ENCODE data around the gene OR56B1.
"Not testable (repeated sequence)": the region's sequence is repeated elsewhere in the genome, so short reads cannot be mapped to it uniquely, and the experiment has no call there.

Gene OR56B1, protein sequence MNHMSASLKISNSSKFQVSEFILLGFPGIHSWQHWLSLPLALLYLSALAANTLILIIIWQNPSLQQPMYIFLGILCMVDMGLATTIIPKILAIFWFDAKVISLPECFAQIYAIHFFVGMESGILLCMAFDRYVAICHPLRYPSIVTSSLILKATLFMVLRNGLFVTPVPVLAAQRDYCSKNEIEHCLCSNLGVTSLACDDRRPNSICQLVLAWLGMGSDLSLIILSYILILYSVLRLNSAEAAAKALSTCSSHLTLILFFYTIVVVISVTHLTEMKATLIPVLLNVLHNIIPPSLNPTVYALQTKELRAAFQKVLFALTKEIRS

DNA sequence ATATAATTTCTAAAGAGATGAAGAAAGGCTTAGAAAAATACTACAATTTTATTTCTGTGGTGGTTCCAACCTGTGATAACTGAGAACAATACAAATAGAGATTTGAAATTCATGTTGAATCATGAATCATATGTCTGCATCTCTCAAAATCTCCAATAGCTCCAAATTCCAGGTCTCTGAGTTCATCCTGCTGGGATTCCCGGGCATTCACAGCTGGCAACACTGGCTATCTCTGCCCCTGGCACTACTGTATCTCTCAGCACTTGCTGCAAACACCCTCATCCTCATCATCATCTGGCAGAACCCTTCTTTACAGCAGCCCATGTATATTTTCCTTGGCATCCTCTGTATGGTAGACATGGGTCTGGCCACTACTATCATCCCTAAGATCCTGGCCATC is at the start of gene OR56B1:
Gene OR56B1 (plus strand): TSS at position 53 of the 400 bp plus-strand sequence. CDS start 69 bp downstream, at position 122.
- Histone ChIP-seq H3K4me1 (ENCODE audit: control insufficient read depth, insufficient read depth, low read length) (peaks cover 12% of the 10 kb centered on the region), H3K9me3 (ENCODE audit: control insufficient read depth, low read length) (peaks cover 1% of the 10 kb centered on the region), H3K27me3 (replicated peaks; ENCODE audit: control insufficient read depth, insufficient read depth, low read length) (no peaks in the 10 kb centered on the region), H3K4me3 (ENCODE audit: low read length) (no peak within 1 kb of the TSS), H3K9ac (ENCODE audit: low read length) (no peak within 1 kb of the TSS), H3K36me3 (ENCODE audit: control insufficient read depth, insufficient read depth, low read length, severe bottlenecking) (no peaks in the 10 kb centered on the region)
- DNase-seq (ENCODE audit: low read depth) = no peak

DNA sequence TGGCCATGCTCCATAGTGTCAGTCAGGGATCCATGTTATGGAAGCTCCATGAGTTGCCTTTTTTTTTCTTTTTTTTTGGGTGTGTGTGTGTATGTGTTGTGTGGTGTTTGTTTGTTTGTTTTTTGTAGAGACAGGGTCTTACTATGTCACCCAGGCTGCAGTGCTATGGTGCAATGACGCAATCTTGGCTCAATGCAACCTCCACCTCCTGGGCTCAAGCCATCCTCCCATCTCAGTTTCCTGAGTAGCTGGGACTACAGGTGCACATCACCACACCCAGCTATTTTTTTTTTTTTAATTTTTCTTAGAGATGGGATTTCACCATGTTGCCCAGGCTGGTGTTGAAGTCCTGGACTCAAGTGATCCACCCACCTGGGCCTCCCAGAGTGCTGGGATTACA is 47.8 kb upstream of the OR56B1 start:
- no peak overlapping the region for H3K9ac ChIP-seq (ENCODE audit: low read length)
- H3K27me3 ChIP-seq (replicated peaks; ENCODE audit: control insufficient read depth, insufficient read depth, low read length) = no peaks in the 10 kb centered on the region
- H3K4me3 ChIP-seq (ENCODE audit: low read length) = no peak overlapping the region
- H3K9me3 ChIP-seq (ENCODE audit: control insufficient read depth, low read length) = no peaks in the 10 kb centered on the region
- H3K4me1 ChIP-seq (ENCODE audit: control insufficient read depth, insufficient read depth, low read length) = peaks cover 22% of the 10 kb centered on the region
- no peaks in the 10 kb centered on the region for H3K36me3 ChIP-seq (ENCODE audit: control insufficient read depth, insufficient read depth, low read length, severe bottlenecking)
- DNase-seq (ENCODE audit: low read depth) = no peak

DNA sequence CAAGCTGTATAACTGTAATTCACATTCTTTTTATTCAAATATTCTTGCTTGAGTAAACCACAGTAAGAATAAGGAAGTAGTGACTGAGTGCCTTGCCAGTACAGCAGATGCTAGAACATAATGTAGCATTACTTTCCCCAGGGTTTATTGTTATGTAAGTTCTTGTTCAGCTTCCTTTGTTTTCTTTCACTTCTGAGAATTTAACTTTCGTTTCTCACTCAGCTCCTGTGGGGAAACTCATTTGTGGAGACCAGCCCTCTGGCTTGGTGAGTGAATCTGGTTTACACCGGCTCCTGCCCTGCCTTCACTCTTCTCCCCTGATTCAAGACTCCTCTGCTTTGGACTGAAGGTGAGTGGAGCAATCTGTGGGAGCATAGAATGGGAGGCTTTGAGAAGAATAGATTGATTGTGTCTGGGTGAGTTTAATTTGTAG is 46.7 kb upstream of the OR56B1 start, which contains the start of gene TRIM22:
Gene TRIM22 (plus strand): TSS at position 240 of the 433 bp plus-strand sequence. CDS start 6,443 bp downstream, outside the sequence.
- H3K4me1 ChIP-seq (ENCODE audit: control insufficient read depth, insufficient read depth, low read length) = peaks cover 17% of the 10 kb centered on the region
- H3K9me3 ChIP-seq (ENCODE audit: control insufficient read depth, low read length) = no peaks in the 10 kb centered on the region
- H3K9ac ChIP-seq (ENCODE audit: low read length) = peak within 1 kb of the TSS; percentile 93
- H3K27me3 ChIP-seq (replicated peaks; ENCODE audit: control insufficient read depth, insufficient read depth, low read length) = no peaks in the 10 kb centered on the region
- H3K36me3 ChIP-seq (ENCODE audit: control insufficient read depth, insufficient read depth, low read length, severe bottlenecking) = peaks cover 9% of the 10 kb centered on the region
- peak within 1 kb of the TSS; percentile 89 for H3K4me3 ChIP-seq (ENCODE audit: low read length)
- peak; percentile 75 for DNase-seq (ENCODE audit: low read depth)

DNA sequence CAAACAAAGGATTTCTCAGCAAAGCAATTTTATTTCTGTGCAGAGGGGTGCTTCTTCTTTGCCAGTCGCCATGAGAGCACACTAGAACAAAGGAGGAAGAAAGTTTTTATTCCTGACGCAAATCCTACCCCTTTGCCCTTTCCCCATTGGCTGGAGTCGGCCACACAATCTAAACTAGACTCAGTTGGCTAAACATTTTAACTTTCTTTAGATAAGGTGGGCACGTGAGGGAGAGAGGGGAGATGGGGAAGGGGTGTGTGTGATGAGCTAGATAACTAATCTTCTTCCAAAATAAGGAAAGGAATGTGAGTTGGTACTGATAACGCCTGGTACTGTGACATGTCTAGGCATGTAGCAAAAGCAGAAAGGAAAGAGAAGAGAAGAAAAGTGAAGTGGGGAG is 46.0 kb upstream of the OR56B1 start:
- Histone ChIP-seq H3K9ac (ENCODE audit: low read length) (peak overlapping the region; percentile 93), H3K27me3 (replicated peaks; ENCODE audit: control insufficient read depth, insufficient read depth, low read length) (no peaks in the 10 kb centered on the region), H3K4me1 (ENCODE audit: control insufficient read depth, insufficient read depth, low read length) (peaks cover 15% of the 10 kb centered on the region), H3K36me3 (ENCODE audit: control insufficient read depth, insufficient read depth, low read length, severe bottlenecking) (peaks cover 9% of the 10 kb centered on the region), H3K9me3 (ENCODE audit: control insufficient read depth, low read length) (no peaks in the 10 kb centered on the region), H3K4me3 (ENCODE audit: low read length) (peak overlapping the region; percentile 89)
- DNase-seq (ENCODE audit: low read depth) = peak; percentile 34

DNA sequence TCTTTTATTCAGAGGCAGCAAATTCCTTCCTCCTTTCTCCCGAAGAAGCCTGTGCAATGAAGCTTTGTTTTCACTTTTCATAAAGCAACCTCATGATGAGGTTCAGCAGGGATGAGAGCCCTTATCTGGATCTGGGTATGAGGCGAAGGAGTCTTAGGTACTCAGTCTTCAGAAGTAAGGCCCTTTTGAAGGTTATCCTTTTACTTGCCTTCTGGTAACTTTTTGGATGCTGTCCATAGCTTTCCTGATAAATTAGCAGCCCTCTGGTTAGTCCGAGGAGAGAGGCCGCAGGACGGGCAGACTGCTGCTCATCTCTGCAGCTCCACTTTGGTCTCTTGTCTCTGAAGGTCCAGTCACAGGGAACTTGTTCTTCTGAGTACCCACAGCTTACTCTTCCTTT is 45.5 kb upstream of the OR56B1 start:
- Histone ChIP-seq H3K27me3 (replicated peaks; ENCODE audit: control insufficient read depth, insufficient read depth, low read length) (no peaks in the 10 kb centered on the region), H3K4me1 (ENCODE audit: control insufficient read depth, insufficient read depth, low read length) (peaks cover 13% of the 10 kb centered on the region), H3K4me3 (ENCODE audit: low read length) (peak overlapping the region; percentile 89), H3K36me3 (ENCODE audit: control insufficient read depth, insufficient read depth, low read length, severe bottlenecking) (peaks cover 9% of the 10 kb centered on the region), H3K9ac (ENCODE audit: low read length) (peak overlapping the region; percentile 93), H3K9me3 (ENCODE audit: control insufficient read depth, low read length) (no peaks in the 10 kb centered on the region)
- DNase-seq (ENCODE audit: low read depth) = peak; percentile 37

DNA sequence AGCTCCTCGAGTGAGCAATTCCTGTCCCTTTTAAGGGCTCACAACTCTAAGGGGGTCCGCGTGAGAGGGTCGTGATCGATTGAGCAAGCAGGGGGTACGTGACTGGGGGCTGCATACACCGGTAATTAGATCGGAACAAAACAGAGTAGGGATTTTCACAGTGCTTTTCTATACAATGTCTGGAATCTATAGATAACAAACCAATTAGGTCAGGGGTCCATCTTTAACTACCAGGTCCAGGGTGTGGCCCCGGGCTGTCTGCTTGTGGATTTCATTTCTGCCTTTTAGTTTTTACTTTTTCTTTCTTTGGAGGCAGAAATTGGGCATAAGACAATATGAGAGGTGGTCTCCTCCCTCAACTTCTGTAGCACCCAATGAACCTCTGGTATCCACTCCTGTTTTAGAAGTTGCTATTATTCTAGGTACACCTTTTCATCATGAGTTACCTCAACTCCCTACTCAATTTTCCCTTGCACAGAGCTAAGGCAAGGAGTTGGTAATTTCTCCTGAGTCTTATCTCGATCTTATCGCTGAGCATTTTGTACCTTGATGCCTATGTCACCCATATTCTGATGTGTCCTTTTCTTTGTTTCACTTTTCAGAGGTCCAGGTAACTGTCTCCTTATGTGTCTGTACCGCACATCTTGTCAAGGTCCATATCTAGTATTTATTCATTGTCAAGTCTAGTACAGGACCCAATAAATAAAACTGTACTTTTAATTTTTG is 44.8 kb upstream of the OR56B1 start:
- Histone ChIP-seq H3K9ac (ENCODE audit: low read length) (peak overlapping the region; percentile 93), H3K36me3 (ENCODE audit: control insufficient read depth, insufficient read depth, low read length, severe bottlenecking) (peaks cover 15% of the 10 kb centered on the region), H3K4me3 (ENCODE audit: low read length) (peak overlapping the region; percentile 89), H3K4me1 (ENCODE audit: control insufficient read depth, insufficient read depth, low read length) (peaks cover 18% of the 10 kb centered on the region)
- not testable (repeated sequence) for DNase-seq (ENCODE audit: low read depth); H3K27me3 ChIP-seq (replicated peaks; ENCODE audit: control insufficient read depth, insufficient read depth, low read length); H3K9me3 ChIP-seq (ENCODE audit: control insufficient read depth, low read length)

DNA sequence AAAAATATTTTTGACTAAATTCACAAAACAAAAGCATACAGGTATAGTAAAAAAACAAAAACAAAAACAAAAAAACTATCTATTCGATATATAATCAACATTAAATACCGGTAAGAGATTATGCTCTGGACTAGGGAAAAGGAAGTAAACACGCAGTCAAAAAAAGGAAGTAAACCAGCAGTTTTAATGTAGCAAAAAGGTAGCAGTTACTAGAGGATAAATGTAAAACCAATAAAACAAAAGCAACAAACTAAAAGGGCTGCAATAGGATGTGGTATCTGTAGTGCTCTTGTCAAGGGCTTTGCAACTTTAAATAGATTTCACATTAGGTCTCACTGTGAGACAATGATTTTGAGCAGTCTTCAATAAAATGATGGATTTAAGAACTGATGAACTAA is 44.3 kb upstream of the OR56B1 start:
- H3K9ac ChIP-seq (ENCODE audit: low read length) = peak overlapping the region; percentile 34
- no peaks in the 10 kb centered on the region for H3K27me3 ChIP-seq (replicated peaks; ENCODE audit: control insufficient read depth, insufficient read depth, low read length)
- H3K36me3 ChIP-seq (ENCODE audit: control insufficient read depth, insufficient read depth, low read length, severe bottlenecking) = peaks cover 20% of the 10 kb centered on the region
- H3K9me3 ChIP-seq (ENCODE audit: control insufficient read depth, low read length) = no peaks in the 10 kb centered on the region
- H3K4me1 ChIP-seq (ENCODE audit: control insufficient read depth, insufficient read depth, low read length) = peaks cover 18% of the 10 kb centered on the region
- DNase-seq (ENCODE audit: low read depth) = no peak
- peak overlapping the region; percentile 89 for H3K4me3 ChIP-seq (ENCODE audit: low read length)

DNA sequence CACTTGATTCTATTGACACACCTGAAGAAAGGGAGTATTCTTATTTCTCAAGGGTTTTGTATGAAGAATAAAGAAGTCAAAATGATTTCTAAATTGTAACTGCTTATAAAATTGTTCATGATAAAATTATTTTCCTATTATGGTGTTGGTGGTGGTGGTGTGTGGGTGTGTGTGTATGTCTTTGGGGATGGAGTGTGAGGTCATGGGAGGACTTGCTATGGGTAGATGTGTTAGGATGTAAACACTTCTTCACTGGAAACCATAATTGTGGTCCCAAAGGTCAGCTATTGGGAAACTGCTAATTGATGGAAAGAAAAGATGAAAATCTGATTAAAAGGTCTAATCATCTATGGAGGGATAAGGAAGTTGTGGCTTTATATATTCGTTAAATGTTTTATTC is 41.6 kb upstream of the OR56B1 start:
- Histone ChIP-seq H3K27me3 (replicated peaks; ENCODE audit: control insufficient read depth, insufficient read depth, low read length) (no peaks in the 10 kb centered on the region), H3K4me3 (ENCODE audit: low read length) (no peak overlapping the region), H3K9me3 (ENCODE audit: control insufficient read depth, low read length) (no peaks in the 10 kb centered on the region), H3K36me3 (ENCODE audit: control insufficient read depth, insufficient read depth, low read length, severe bottlenecking) (peaks cover 40% of the 10 kb centered on the region), H3K9ac (ENCODE audit: low read length) (no peak overlapping the region), H3K4me1 (ENCODE audit: control insufficient read depth, insufficient read depth, low read length) (peaks cover 11% of the 10 kb centered on the region)
- no peak for DNase-seq (ENCODE audit: low read depth)

DNA sequence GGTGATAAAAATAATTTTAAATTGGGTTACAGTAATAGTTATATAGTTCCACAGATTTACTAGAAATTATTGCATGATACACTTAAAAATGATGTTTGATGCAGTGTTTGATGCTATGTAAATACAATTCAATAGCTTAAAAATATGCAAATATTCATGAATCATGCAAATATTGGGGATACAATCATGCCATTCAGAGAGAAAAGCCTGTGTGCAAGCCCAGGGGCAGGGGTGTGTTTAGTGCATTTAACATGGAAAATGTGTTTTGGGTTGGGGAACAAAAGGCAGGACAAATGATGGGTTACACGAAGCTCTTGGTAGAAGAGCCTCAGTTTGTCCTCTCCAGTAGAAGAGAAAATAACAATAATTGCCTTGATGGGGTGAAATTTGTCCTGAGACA is 40.7 kb upstream of the OR56B1 start:
- no peak for DNase-seq (ENCODE audit: low read depth)
- H3K27me3 ChIP-seq (replicated peaks; ENCODE audit: control insufficient read depth, insufficient read depth, low read length) = no peaks in the 10 kb centered on the region
- H3K36me3 ChIP-seq (ENCODE audit: control insufficient read depth, insufficient read depth, low read length, severe bottlenecking) = peaks cover 48% of the 10 kb centered on the region
- H3K4me3 ChIP-seq (ENCODE audit: low read length) = no peak overlapping the region
- H3K9me3 ChIP-seq (ENCODE audit: control insufficient read depth, low read length) = no peaks in the 10 kb centered on the region
- H3K9ac ChIP-seq (ENCODE audit: low read length) = no peak overlapping the region
- H3K4me1 ChIP-seq (ENCODE audit: control insufficient read depth, insufficient read depth, low read length) = peaks cover 11% of the 10 kb centered on the region

DNA sequence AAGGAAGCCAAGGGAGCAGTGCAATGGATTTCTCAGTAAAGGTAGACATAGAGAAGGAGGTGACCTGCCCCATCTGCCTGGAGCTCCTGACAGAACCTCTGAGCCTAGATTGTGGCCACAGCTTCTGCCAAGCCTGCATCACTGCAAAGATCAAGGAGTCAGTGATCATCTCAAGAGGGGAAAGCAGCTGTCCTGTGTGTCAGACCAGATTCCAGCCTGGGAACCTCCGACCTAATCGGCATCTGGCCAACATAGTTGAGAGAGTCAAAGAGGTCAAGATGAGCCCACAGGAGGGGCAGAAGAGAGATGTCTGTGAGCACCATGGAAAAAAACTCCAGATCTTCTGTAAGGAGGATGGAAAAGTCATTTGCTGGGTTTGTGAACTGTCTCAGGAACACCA is 40.0 kb upstream of the OR56B1 start:
- no peaks in the 10 kb centered on the region for H3K27me3 ChIP-seq (replicated peaks; ENCODE audit: control insufficient read depth, insufficient read depth, low read length)
- no peak for DNase-seq (ENCODE audit: low read depth)
- H3K36me3 ChIP-seq (ENCODE audit: control insufficient read depth, insufficient read depth, low read length, severe bottlenecking) = peaks cover 53% of the 10 kb centered on the region

DNA sequence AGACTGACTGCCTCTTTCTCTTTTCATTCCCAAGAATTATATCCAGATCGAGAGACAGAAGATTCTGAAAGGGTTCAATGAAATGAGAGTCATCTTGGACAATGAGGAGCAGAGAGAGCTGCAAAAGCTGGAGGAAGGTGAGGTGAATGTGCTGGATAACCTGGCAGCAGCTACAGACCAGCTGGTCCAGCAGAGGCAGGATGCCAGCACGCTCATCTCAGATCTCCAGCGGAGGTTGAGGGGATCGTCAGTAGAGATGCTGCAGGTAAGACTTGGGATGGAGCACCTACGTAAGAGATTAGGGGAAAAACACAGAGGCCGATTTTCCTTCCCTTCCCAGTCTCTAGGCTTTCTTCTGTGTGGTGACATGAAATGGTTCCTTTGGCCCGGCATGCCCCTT is 38.0 kb upstream of the OR56B1 start:
- H3K4me3 ChIP-seq (ENCODE audit: low read length) = no peak overlapping the region
- no peaks in the 10 kb centered on the region for H3K27me3 ChIP-seq (replicated peaks; ENCODE audit: control insufficient read depth, insufficient read depth, low read length)
- no peak for DNase-seq (ENCODE audit: low read depth)
- no peak overlapping the region for H3K9ac ChIP-seq (ENCODE audit: low read length)
- peaks cover 69% of the 10 kb centered on the region for H3K36me3 ChIP-seq (ENCODE audit: control insufficient read depth, insufficient read depth, low read length, severe bottlenecking)
- peaks cover 12% of the 10 kb centered on the region for H3K4me1 ChIP-seq (ENCODE audit: control insufficient read depth, insufficient read depth, low read length)
- no peaks in the 10 kb centered on the region for H3K9me3 ChIP-seq (ENCODE audit: control insufficient read depth, low read length)

More for the DNA sequence above, 40.0 kb upstream of the OR56B1 start:
- Histone ChIP-seq H3K4me1 (ENCODE audit: control insufficient read depth, insufficient read depth, low read length) (peaks cover 16% of the 10 kb centered on the region), H3K4me3 (ENCODE audit: low read length) (no peak overlapping the region), H3K9ac (ENCODE audit: low read length) (no peak overlapping the region), H3K9me3 (ENCODE audit: control insufficient read depth, low read length) (no peaks in the 10 kb centered on the region)
